Stimulated activated CD4-positive, alpha-beta T cell treated with anti-CD3 and anti-CD28 coated beads, TNF-alpha, amount 100 ng/mL, for 48 hours (primary cell): ENCODE results near the gene PLD2.

Source experiments
- DNase-seq, 3 donors: peaks; one replicate each; pipeline ENCODE4 v3.0.0-alpha.2; 2020; ENCODE audit warnings: low read depth in 3 of 3

PLD2 gene, protein sequence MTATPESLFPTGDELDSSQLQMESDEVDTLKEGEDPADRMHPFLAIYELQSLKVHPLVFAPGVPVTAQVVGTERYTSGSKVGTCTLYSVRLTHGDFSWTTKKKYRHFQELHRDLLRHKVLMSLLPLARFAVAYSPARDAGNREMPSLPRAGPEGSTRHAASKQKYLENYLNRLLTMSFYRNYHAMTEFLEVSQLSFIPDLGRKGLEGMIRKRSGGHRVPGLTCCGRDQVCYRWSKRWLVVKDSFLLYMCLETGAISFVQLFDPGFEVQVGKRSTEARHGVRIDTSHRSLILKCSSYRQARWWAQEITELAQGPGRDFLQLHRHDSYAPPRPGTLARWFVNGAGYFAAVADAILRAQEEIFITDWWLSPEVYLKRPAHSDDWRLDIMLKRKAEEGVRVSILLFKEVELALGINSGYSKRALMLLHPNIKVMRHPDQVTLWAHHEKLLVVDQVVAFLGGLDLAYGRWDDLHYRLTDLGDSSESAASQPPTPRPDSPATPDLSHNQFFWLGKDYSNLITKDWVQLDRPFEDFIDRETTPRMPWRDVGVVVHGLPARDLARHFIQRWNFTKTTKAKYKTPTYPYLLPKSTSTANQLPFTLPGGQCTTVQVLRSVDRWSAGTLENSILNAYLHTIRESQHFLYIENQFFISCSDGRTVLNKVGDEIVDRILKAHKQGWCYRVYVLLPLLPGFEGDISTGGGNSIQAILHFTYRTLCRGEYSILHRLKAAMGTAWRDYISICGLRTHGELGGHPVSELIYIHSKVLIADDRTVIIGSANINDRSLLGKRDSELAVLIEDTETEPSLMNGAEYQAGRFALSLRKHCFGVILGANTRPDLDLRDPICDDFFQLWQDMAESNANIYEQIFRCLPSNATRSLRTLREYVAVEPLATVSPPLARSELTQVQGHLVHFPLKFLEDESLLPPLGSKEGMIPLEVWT

DNA sequence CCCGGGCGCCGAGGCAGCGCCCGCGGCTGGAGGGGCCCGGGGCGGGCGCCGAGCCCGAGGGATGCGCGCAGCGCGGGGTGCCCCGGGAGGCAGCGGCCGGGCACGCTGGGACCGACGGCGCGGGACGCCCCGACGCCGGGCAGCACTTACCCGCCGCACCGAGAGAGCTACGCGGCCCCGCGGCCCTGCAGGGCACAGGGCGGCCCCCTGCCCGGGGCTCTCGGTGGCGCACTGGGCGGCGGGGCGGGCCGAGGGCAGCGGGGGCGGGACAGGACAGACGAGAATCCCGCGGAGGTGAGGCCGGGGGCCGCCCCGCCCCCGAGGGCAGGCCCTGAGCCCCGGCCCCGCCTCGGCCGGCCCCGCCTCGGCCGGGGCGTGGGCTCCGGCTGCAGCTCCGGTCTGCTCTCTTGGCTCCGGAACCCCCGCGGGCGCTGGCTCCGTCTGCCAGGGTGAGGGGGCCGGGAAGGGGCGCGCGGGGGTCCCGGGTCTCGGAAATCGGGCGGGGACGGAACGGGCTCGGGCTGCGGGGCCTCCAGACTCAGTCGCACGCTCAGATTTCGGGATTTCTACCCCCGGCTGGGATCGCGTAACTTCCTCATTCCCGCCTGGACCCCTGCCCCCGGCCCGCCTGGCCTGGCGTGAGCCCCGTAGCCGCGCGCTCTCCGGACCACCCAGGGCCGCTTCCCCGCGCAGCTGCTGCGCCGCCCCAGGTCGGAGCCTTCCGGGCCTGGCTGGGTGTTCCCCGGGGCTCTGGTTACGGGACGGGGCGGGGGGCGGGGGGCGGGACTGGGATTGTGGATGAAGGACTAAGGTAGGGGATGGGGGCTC, at the start of gene PLD2:
Gene PLD2 (plus strand): TSS at position 376 of the 828 bp plus-strand sequence. CDS start 621 bp downstream, outside the sequence.
- DNase-seq: peak; percentile 74 to 93 (median 74)

DNA sequence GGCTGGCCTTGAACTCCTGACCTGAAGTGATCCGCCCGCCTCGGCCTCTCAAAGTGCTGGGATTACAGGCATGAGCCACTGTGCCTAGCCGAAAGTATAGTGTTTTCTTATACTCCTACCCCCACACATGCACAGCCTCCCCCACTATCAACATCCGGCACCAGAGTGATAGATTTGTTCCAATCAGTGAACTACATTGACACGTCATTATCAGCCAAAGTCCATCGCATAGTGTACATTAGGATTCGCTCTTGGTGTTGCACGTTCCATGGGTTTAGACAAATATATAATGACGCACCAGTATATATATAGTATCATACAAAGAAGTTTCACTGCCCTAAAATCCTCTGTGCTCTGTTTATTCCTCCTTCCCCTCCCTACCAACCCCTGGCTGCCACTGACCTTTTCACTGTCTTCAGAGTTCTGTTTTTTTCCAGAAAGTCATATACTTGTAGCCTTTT, 47.1 kb upstream of the PLD2 start:
- DNase-seq: no peak

DNA sequence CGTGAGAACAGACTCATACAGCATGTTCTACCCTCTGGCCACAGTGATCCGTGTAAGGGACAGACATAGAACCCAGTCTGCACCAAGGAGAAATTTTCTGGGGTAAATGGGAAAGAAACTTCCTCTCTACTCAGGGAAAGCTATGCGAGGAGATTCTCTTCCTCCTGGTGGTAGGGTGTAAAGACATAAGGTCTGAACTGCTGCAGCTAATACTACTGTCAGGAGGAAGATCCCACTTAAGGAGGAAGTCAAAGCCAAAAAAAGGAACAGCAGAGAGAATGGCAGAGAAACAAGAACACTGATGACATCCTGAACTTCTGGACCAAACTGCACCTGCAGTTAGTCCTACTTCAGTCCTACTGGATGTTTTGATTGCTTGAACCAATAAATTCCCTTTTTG, 42.4 kb upstream of the PLD2 start:
- DNase-seq: no peak

DNA sequence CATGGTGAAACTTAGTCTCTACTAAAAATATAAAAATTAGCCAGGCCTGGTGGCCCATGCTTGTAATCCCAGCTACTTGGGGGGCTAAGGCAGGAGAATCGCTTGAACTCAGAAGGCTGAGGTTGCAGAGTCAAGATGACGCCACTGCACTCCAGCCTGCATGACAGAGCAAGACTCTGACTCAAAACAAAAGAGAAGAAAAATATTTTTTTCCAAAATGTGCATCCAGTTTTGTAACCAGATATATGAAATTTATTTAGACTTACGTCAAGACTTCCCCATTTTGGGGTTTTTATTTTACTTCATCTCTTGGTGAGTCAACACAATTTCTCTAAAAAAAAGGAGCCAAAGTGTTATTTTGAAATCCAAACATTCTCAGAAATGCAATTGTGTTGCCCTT, 40.8 kb upstream of the PLD2 start:
- DNase-seq: no peak

DNA sequence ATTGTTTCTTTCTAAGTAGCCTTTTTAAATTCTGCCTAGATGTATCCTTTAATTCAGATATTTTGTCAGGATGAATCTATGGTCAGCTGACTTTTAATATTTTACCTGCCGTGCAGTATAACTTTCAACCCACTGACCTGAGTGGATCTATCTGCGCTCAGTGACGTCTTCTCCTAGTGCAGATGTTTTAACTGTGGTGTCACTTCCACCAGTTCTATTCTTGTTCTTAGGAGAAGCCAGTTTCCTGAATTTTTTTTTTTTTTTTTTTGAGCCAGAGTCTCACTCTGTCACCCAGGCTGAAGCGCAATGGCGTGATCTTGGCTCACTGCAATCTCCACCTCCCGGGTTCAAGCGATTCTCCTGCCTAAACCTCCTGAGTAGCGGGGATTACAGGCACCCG, 40.2 kb upstream of the PLD2 start:
- no peak for DNase-seq

DNA sequence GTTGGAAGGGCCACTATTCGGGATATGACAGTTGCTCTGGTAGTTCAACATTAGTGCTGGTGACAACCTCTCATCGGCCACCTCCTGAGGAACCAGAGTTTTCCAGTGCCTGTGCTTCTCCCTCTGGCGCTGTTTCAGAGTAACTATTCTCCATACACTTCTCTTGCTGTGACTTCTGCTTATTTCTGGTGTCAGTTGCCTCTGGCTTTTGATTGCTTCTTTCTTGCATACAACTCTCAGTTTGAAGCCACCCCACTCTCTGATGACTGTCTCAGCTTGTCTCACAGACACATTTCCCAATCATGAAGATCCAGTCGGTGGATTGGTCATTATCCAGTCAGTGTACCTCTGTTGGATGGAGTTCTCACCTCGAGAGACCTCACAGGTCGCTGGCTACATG, 38.7 kb upstream of the PLD2 start:
- no peak for DNase-seq

DNA sequence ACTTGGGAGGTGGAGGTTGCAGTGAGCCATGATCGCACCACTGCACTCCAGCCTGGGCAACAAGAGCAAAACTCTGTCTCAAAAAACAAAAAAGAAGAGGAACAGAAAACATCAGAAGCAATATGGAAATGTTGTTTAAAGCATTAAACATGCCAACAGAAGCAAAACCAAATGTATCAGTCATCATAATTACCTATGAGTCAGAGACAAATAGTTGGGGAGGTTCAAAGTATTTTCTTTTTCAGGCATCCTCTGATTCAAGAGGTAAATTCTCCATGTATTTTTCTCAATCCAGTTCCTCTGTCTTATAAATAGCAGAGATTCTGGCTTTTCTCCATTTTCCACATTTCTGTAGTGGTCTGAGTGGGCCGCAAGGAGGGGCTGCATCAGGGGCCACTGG, 37.3 kb upstream of the PLD2 start:
- DNase-seq: no peak

DNA sequence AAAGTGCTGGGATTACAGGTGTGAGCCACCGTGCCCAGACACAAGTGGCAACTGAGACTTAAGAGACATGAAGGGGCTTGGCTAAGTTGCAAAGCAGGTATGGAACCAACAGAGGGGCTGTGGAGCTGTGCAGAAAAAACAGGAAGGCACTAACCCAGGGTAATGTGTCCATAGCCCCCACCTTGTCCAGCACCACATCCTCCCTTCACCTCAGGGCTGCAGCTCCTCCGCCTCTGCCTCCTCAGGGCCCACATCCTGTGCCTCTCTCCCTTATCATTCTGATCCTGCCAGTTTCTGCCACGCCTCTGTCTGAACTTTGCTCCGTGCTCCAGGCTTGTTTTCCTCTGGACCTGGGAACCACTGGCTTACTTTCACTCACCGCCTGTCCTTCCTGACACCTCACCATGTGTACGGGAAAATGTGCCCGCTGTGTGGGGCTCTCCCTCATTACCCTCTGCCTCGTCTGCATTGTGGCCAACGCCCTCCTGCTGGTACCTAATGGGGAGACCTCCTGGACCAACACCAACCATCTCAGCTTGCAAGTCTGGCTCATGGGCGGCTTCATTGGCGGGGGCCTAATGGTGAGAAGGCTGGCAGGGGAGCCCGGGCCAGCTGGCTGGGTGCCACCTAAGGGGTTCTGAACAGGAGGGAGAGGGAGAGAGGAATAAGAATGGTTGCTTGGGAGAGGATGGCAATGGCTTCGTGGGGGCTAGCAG, 35.3 kb upstream of the PLD2 start, which contains the start of gene TM4SF5:
Gene TM4SF5 (plus strand): TSS at position 368 of the 716 bp plus-strand sequence. CDS start 37 bp downstream, at position 405.
- no peak for DNase-seq

DNA sequence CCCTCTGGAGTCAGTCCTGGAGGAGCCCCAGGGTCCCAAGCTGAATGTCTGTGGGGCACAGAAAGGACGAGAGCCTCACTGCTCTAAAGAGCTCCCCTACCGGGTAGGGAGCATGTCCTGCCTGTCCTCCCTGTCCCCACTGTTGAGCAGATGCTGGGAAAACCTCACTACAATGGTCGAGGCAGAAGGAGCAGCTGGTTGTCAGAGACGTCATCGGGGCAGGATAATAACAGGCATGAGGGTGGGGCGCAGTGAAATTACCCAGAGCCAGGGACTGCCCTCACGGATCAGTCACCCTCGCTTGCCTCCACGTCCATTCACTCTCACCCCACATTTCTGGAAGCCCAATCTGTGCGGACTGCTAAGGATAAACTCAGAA, 34.7 kb upstream of the PLD2 start:
- no peak for DNase-seq

DNA sequence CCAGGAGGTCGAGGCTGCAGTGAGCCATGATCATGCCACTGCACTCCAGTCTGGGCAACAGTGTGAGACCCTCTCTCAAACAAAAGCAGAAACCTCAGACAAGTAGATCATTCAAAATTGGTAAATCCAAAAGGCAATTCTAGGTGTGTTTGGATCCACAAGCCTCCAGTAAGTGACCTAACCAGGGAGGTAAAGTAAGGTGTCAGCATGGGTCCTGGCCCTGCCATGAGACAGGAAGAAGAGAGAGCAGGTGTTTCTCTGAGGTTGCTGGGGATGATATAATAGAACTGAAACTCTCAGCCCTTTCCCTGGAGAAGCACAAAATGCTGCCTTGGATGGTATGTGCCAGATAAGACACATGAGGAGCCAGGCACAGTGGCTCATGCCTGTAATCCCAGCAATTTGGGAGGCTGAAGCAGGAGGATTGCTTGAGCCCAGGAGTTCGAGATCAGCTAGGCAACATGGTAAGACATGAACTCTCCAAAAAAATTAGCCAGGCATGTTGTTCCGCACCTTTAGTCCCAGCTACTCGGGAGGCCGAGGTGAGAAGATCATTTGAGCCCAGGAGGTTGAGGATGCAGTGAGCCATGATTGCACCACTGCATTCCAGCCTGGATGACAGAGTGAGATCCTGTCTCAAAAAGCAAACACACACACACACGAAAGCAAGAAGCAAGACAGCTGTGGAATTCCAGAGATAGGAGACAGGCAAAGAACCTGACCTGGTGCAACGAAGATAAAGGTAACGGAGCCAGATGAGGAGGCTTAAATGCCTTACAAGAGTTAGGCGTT, 28.8 kb upstream of the PLD2 start:
- DNase-seq: no peak

DNA sequence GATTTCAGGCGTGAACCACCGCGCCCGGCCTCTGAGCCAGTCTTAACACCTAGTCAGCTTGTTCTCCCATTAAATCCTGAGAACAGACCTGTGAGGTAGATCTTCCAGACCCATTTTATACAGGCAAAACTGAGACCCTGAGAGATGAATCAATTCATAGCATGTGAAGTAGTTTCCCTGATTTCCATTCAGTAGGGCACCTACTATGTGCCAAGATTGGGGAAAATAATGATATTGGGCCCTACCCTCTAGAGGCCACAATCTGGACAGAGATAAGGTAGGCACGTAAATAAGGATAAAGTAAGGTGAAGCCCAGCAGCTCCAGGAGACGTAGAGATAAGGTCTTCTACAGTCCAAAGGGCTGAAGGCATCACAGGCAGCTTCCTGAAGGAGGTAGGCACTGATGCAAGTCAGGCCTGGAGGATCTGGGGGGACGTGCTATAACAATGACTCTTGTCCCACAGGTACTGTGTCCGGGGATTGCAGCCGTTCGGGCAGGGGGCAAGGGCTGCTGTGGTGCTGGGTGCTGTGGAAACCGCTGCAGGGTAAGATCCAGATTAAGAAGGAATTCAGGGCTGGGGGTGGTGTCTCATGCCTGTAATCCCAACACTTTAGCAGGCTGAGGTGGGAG, 26.5 kb upstream of the PLD2 start:
- no peak for DNase-seq

DNA sequence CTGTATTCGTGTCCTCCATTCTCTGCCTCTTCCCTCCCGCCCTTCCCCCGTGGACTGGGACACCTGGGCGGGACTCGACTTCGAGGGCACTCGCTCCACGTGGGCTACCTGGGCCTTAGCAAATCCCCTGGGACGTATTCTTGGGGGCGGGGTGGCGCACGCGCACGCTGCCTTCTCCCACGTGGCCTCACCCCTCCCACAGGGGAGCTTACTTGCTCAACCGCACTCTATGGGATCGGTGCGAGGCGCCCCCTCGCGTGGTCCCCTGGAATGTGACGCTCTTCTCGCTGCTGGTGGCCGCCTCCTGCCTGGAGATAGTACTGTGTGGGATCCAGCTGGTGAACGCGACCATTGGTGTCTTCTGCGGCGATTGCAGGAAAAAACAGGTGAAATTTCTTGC, 24.3 kb upstream of the PLD2 start:
- DNase-seq: no peak

DNA sequence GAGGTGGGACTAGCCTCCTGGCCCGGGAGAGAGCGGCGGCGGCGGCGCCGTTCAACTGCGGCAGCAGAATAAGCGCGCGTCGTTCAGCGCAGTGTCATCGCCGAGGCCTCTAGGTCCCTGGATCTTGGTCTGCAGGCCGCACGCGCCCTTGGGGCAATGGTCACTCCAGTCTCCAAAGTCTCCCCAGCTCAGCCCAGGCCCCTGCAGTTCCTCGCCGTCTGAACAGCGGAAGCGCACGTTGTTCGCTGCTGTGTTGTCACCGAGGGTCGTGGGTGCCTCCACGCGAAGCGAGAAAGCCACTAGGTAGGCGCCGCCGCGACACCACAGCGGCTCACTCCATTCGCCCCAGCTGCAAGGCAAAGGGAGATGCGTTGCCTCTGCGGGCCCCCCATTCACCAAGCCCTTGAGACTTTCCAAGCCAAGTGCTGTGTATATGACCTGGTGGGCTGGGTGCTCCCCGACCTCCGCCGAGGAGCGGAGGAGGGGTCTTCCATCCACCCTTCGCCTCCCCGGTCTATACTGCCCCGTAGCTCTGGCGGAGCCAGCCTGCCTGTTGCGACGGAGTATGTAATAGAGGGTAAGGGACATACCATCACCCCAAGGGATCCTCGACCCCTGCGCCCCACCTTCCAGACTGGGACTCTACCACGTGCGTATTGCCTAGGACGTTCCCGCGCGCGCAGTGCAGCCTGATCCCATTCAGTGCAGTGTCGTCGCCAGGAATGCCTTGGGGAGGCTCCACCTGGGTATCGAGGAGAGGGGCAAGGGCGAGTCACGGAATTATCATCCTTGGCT, 21.4 kb upstream of the PLD2 start:
- DNase-seq: no peak

DNA sequence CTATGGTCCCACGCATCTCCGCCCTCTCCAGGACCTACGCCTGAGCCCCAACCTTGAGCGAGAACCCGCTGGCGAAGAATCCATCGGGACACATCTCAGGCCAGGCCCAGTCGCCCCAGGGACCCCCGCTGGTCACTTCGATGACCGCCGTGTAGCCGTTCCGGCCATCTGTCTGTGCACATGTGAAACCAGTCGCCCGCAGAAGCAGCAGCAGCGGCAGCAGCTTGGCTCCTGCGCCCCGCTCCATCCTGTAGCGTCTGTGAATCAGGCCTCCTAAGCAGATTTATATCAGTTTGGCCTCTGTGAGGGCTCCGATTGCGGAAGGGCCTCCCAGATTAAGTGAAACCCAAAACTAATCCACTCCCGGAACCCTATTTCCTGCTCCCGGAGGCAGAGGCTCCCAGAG, 20.8 kb upstream of the PLD2 start, which contains the start of gene VMO1:
Gene VMO1 (minus strand): TSS at position 259 of the 406 bp plus-strand sequence. CDS start 12 bp downstream, at position 247.
- no peak for DNase-seq

DNA sequence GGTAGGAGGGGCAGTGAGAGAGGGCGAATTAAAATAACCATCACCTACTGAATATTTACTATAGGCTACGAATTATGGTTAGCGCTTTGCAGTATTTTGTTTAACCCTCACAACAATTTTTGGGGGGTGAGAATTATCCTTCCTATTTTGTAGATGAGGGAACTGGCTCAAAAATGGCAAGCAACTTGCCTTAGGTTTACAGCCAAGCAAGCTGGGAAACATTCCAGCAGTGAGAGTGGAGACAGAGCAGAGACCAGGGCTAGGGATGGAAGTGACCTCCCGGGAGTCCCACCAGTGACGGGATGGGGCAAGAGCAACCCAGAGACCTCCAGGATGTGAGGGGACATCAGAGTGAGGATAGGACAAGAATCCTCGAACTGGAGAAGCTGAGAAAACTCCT, 20.4 kb upstream of the PLD2 start:
- no peak for DNase-seq

DNA sequence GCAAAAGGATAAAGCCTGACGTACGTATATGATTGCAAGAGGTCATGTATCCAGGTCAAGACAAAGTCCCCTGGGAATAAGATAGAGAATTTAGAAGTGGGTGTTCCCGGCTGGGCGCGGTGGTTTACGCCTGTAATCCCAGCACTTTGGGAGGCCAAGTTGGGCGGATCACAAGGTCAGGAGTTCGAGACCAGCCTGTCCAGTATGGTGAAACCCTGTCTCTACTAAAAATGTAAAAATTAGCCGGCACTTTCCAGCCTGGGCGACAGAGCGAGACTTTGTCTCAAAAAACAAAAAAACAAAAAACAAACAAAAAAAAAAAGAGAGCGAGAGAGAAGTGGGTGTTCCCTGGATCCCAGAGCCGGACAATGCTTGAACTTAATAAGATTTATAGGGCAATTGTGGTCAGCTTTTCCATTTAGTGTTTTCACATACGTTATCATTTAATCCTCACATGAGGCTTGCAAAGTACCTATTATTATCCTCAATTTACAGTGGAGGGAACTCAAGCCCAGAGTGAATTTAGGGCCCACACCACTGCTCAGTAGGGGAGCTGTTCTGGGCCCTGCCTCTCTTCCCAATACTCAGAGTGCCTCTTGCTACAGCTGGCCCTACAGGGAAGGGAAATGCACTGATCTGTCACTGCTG, 18.7 kb upstream of the PLD2 start:
- DNase-seq: no peak

DNA sequence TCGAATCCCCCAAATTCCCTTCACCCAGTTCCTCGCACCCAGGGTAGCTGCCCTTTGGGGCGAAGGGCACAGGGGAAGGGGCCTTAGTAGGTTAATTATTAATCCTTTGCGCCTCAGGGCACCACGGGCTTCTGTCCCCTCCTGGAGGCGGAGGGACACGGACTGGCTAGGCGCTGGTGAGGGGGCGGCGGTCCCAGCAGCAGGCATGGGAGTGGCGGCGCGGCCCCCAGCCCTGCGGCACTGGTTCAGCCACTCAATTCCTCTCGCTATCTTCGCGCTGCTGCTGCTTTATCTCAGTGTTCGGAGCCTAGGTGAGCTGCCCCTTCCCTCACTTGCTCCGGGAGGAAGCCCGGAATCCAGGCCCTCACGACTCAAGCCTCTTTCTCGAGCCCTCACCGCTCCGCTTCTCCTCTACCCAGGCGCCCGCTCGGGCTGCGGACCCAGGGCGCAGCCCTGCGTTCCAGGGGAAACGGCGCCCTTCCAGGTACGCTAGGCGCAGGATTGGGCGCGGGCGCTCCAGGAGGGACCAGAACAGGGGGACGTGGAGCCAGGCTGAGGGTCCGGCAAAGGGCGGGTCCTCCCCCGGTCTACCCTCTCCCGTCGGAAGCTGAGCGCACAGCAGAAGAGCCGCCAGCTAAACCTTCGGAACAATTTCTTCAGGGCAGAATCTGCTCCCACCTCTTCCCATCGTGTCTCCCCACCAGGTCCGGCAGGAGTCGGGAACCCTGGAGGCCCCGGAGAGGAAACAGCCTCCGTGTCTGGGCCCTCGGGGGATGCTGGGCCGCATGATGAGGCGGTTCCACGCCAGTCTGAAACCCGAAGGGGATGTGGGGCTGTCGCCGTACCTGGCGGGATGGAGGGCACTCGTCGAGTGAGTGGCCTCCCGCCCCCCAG, 17.9 kb upstream of the PLD2 start, which contains the start of gene GLTPD2:
Gene GLTPD2 (plus strand): TSS at position 158 of the 894 bp plus-strand sequence. CDS start 48 bp downstream, at position 206.
- no peak for DNase-seq
